Measurements from ENCODE around the gene LSAMP. TPM values are rescaled to one million over a fixed set of nuclear protein-coding genes. Genes with fewer than 3 reads are reported as not detected.

LSAMP gene
- total and polyA plus RNA-seq, 2 donors (not counting 3 experiments of a cell fraction or from before 2014, with no cell fraction given) = not detected

- intact Hi-C loops (cut with micrococcal nuclease) = no loop called here
- FAIRE-seq = no peak
- no peaks in the 10 kb centered on the region for H3K9me1 ChIP-seq (replicated peaks; ENCODE audit: control insufficient read depth, extremely low read depth, insufficient read depth, low read length)
Measured at GRCh38 chr3:116374901-116375300, 70.4 kb downstream of the LSAMP start.

More at GRCh38 chr3:116374901-116375300, 70.4 kb downstream of the LSAMP start:
- Histone ChIP-seq H3K27me3 (ENCODE audit: control insufficient read depth in 2 of 2, insufficient read depth in 2 of 2, low read length in 2 of 2) (no peaks in the 10 kb centered on the region), H4K20me1 (replicated peaks; ENCODE audit: control insufficient read depth, extremely low read depth, insufficient read depth, low read length) (no peaks in the 10 kb centered on the region), H3K4me1 (ENCODE audit: control insufficient read depth, extremely low read depth, insufficient read depth, low read length) (no peaks in the 10 kb centered on the region), H3K27ac (ENCODE audit: insufficient read depth, low read depth, low read length) (no peak overlapping the region), H3K4me3 (replicated peaks in 1 of 3; ENCODE audit: insufficient read depth in 1 of 3, low read depth in 1 of 3, low read length in 3 of 3) (no peak overlapping the region), H3K9ac (replicated peaks; ENCODE audit: extremely low read depth, insufficient read depth, low read length) (no peak overlapping the region), H2AFZ (ENCODE audit: low read depth, low read length) (no peak overlapping the region), H3K79me2 (ENCODE audit: control insufficient read depth, insufficient read depth, low read length) (no peaks in the 10 kb centered on the region), H3K4me2 (ENCODE audit: insufficient read depth, low read length) (no peak overlapping the region), H3K36me3 (ENCODE audit: control insufficient read depth in 2 of 2, extremely low read depth in 1 of 2, insufficient read depth in 2 of 2, low read length in 2 of 2) (no peaks in the 10 kb centered on the region), H3K9me3 (replicated peaks; ENCODE audit: control insufficient read depth, insufficient read depth, low read length) (no peaks in the 10 kb centered on the region)
- no peak for DNase-seq (ENCODE audit: low read depth, low spot score)
- ChIA-PET POLR2A (no interaction called here), CTCF (no interaction called here)
- dilution Hi-C loops (cut with MboI; ENCODE audit: extremely low pct_ligation_motif_present, low sequenced_read_pairs) = no loop called here
- BruUV-seq (replicated peaks) = no TSS peak
- TF ChIP-seq GATA2 (IDR thresholded peaks at IDR 0.05; ENCODE audit: insufficient read depth, insufficient read length, low read depth, low read length) = no peak
- TF ChIP-seq CTCF (IDR thresholded peaks at IDR 0.05; ENCODE audit: extremely low read depth in 1 of 2, insufficient read depth in 1 of 2, low read depth in 1 of 2, low read length in 2 of 2) = no peak
- TF ChIP-seq POLR2AphosphoS5 (IDR thresholded peaks at IDR 0.05; ENCODE audit: insufficient read depth, low read depth, low read length) = no peak
- TF ChIP-seq JUN (IDR thresholded peaks at IDR 0.05; ENCODE audit: borderline replicate concordance, insufficient read depth, insufficient read length, low read depth) = no peak
- TF ChIP-seq POLR2A (IDR thresholded peaks at IDR 0.05; ENCODE audit: low read depth, low read length) = no peak
- no peak for TF ChIP-seq EZH2 (IDR thresholded peaks at IDR 0.05; ENCODE audit: borderline replicate concordance, low read depth, low read length, severe bottlenecking)
- TF ChIP-seq MYC (IDR thresholded peaks at IDR 0.05; ENCODE audit: low read depth, low read length) = no peak
- no peak for TF ChIP-seq MAX (IDR thresholded peaks at IDR 0.05; ENCODE audit: insufficient read depth, insufficient read length)
- no peak for TF ChIP-seq FOS (IDR thresholded peaks at IDR 0.05; ENCODE audit: borderline replicate concordance, insufficient read depth, low read length)
